T-helper 9 cell (primary cell): ENCODE data around the gene UGT1A8.

Experiments used
- DNase-seq: peaks from one replicate; pipeline ENCODE4 v3.0.0-alpha.2; 2020

The UGT1A8 gene

GRCh38 chr2:233822101-233822771 lies 204.8 kb downstream of the UGT1A8 start:
- no peak for DNase-seq
